ENCODE data around the gene CALHM3.
"Not testable (repeated sequence)": the region's sequence is repeated elsewhere in the genome, so short reads cannot be mapped to it uniquely, and the experiment has no call there.

The CALHM3 gene

DNA sequence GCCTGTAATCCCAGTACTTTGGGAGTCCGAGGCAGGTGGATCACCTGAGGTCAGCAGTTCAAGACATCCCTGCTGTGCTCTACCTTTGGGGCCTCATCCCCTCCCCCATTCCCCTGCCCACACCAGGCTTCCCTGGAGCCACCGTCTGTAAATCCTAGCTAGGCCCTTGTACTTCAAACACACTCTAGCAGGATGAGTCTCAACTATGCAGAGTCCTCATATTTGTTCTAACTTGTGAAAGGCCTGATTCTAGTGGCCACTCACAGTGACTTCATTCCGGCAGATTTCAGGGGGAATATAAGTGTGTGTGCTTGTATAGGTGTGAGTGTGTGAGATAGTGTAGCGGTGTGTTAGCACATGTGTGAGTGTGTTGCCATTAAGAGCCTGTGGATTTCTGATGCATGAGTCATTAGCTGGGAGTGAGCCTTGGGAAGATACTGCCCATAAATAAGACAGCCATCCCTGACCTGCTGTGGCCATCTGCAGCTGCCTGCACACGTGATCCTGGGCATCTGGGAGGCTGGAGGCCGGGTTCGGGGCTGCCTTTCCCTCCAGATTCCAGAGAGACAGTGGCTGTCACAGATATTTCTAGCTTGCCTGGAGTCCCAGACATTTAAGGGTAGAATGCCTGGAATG, 12.8 kb upstream of the CALHM3 start:
- DNase-seq (ENCODE audit: low read depth in 1 of 2, low spot score in 1 of 2): no peak
- no peak for TF ChIP-seq SPI1 (IDR thresholded peaks at IDR 0.05; ENCODE audit: borderline replicate concordance, low read depth)
- TF ChIP-seq CTCF (IDR thresholded peaks at IDR 0.05; ENCODE audit: insufficient read depth, low read length): no peak
- no peak for TF ChIP-seq GABPA (IDR thresholded peaks at IDR 0.05; ENCODE audit: low read depth)
- TF ChIP-seq POLR2AphosphoS5 (IDR thresholded peaks at IDR 0.05; ENCODE audit: low read depth): no peak
- no peak for TF ChIP-seq REST (IDR thresholded peaks at IDR 0.05; ENCODE audit: insufficient replicate concordance, low read depth)

GRCh38 chr10:103490986-103491314, 11.9 kb upstream of the CALHM3 start:
- H3K27ac ChIP-seq (replicated peaks): no peak overlapping the region
- H3K27me3 ChIP-seq (ENCODE audit: insufficient read depth, poor library complexity, severe bottlenecking): peaks cover 27% of the 10 kb centered on the region
- no peak for DNase-seq (ENCODE audit: low read depth in 1 of 2, low spot score in 1 of 2)
- H3K4me3 ChIP-seq (replicated peaks; ENCODE audit: insufficient read depth, low read length): no peak overlapping the region
- TF ChIP-seq GABPA (IDR thresholded peaks at IDR 0.05; ENCODE audit: low read depth): no peak
- no peak for TF ChIP-seq SPI1 (IDR thresholded peaks at IDR 0.05; ENCODE audit: borderline replicate concordance, low read depth)
- no peak for TF ChIP-seq CTCF (IDR thresholded peaks at IDR 0.05; ENCODE audit: insufficient read depth, low read length)

More for the DNA sequence above, 12.8 kb upstream of the CALHM3 start:
- Histone ChIP-seq H3K27me3 (ENCODE audit: insufficient read depth, poor library complexity, severe bottlenecking) (peaks cover 30% of the 10 kb centered on the region), H3K27ac (replicated peaks) (no peak overlapping the region), H3K4me3 (replicated peaks; ENCODE audit: insufficient read depth, low read length) (no peak overlapping the region)

DNA sequence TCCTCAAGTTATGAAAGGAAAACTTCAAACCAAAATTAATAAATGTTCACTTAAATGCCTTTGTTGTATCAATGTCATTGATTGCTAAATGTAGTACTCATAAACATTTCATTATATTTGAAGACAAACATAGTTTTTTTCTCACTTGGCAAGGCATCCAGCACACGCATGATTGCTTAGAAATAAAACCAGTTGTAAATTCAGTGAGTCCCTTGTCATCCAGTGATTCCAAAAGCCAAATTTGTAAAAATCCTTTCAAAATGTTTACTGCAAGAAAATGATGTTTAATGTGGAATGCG, 8.3 kb upstream of the CALHM3 start:
- DNase-seq (ENCODE audit: low read depth in 1 of 2, low spot score in 1 of 2): no peak
- H3K27ac ChIP-seq (replicated peaks): no peak overlapping the region
- H3K27me3 ChIP-seq (ENCODE audit: insufficient read depth, poor library complexity, severe bottlenecking): no peaks in the 10 kb centered on the region
- no peak overlapping the region for H3K4me3 ChIP-seq (replicated peaks; ENCODE audit: insufficient read depth, low read length)
- TF ChIP-seq GABPA (IDR thresholded peaks at IDR 0.05; ENCODE audit: low read depth): no peak
- no peak for TF ChIP-seq POLR2AphosphoS5 (IDR thresholded peaks at IDR 0.05; ENCODE audit: low read depth)
- TF ChIP-seq SPI1 (IDR thresholded peaks at IDR 0.05; ENCODE audit: borderline replicate concordance, low read depth): no peak
- no peak for TF ChIP-seq REST (IDR thresholded peaks at IDR 0.05; ENCODE audit: insufficient replicate concordance, low read depth)
- TF ChIP-seq CTCF (IDR thresholded peaks at IDR 0.05; ENCODE audit: insufficient read depth, low read length): no peak

GRCh38 chr10:103486635-103487409, 7.8 kb upstream of the CALHM3 start:
- DNase-seq (ENCODE audit: low read depth in 1 of 2, low spot score in 1 of 2); H3K27me3 ChIP-seq (ENCODE audit: insufficient read depth, poor library complexity, severe bottlenecking); H3K4me3 ChIP-seq (replicated peaks; ENCODE audit: insufficient read depth, low read length); H3K27ac ChIP-seq (replicated peaks): not testable (repeated sequence)

Measured in HL-60 (cell line).